ENCODE data around the gene PCDH9.

GRCh38 chr13:66644855-66645460, 585.2 kb downstream of the PCDH9 start:
- TF ChIP-seq, protein P1, sequence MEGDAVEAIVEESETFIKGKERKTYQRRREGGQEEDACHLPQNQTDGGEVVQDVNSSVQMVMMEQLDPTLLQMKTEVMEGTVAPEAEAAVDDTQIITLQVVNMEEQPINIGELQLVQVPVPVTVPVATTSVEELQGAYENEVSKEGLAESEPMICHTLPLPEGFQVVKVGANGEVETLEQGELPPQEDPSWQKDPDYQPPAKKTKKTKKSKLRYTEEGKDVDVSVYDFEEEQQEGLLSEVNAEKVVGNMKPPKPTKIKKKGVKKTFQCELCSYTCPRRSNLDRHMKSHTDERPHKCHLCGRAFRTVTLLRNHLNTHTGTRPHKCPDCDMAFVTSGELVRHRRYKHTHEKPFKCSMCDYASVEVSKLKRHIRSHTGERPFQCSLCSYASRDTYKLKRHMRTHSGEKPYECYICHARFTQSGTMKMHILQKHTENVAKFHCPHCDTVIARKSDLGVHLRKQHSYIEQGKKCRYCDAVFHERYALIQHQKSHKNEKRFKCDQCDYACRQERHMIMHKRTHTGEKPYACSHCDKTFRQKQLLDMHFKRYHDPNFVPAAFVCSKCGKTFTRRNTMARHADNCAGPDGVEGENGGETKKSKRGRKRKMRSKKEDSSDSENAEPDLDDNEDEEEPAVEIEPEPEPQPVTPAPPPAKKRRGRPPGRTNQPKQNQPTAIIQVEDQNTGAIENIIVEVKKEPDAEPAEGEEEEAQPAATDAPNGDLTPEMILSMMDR (IDR thresholded peaks at IDR 0.05): no peak
- no peak for TF ChIP-seq POLR2AphosphoS5 (IDR thresholded peaks at IDR 0.05; ENCODE audit: low read depth, low read length)
